Activated CD8-positive, alpha-beta T cell treated with anti-CD3 and anti-CD28 coated beads for 36 hours (primary cell): Measurements from ENCODE around the gene KCNA2. TPM values are rescaled to one million over a fixed set of nuclear protein-coding genes. Genes with fewer than 3 reads are reported as not detected.

Source experiments
- ATAC-seq: fragments of 200-7000 bp; cut with Tn5 transposase; one replicate; pipeline ENCODE4 v1.10.0; 2021; ENCODE audit warnings: mild to moderate bottlenecking, moderate library complexity
- CTCF ChIA-PET: fragments of 350-600 bp; sonication (Branson Sonifier 250); formaldehyde crosslinking; loops from one replicate; lab custom pipeline; 2021; ENCODE audit warnings: antibody characterized with exemption; lab: Charles Lee
- POLR2A ChIA-PET: fragments of 350-600 bp; sonication (Branson Sonifier 250); formaldehyde crosslinking; loops from one replicate; lab custom pipeline; 2021; ENCODE audit warnings: antibody characterized with exemption; lab: Charles Lee
- DNase-seq: peaks from one replicate; pipeline ENCODE4 v3.0.0-alpha.2; 2020
- H3K27ac Mint-ChIP-seq: one replicate; pipeline ENCODE4 v1.8.0; 2021; ENCODE audit warnings: mild to moderate bottlenecking, mixed read lengths
- H3K27me3 Mint-ChIP-seq: one replicate; pipeline ENCODE4 v1.8.0; 2021; ENCODE audit warnings: mixed read lengths
- H3K36me3 Mint-ChIP-seq: one replicate; pipeline ENCODE4 v1.8.0; 2021; ENCODE audit warnings: low read depth, mixed read lengths
- H3K4me1 Mint-ChIP-seq: one replicate; pipeline ENCODE4 v1.8.0; 2021; ENCODE audit warnings: low read depth, mixed read lengths
- H3K4me3 Mint-ChIP-seq: one replicate; pipeline ENCODE4 v1.8.0; 2021; ENCODE audit warnings: mild to moderate bottlenecking, moderate library complexity, mixed read lengths
- H3K9me3 Mint-ChIP-seq: one replicate; pipeline ENCODE4 v1.8.0; 2021; ENCODE audit warnings: mixed read lengths
- CTCF ChIP-seq: fragments of 200-600 bp; IDR thresholded peaks from one replicate; pipeline ENCODE4 v1.8.0; 2022; ENCODE audit warnings: antibody characterized with exemption, mild to moderate bottlenecking
- intact Hi-C: fragments of 100-400 bp; cut with micrococcal nuclease; formaldehyde crosslinking; loops from one replicate; pipeline ENCODE4 v1.10.0; 2022
- total RNA-seq, 2 experiments: library from RNA; stranded (reverse); gene quantifications; one replicate each; pipeline ENCODE4 v1.2.3, GENCODE V29; 2021

Gene KCNA2
- total RNA-seq, 2 experiments from 2014 or later: 0.02 to 0.14 TPM

- no peak for ATAC-seq
- Mint-ChIP-seq H3K36me3 (no peaks in the 10 kb centered on the region), H3K9me3 (no peaks in the 10 kb centered on the region), H3K4me1 (peaks cover 5% of the 10 kb centered on the region), H3K27me3 (peaks cover 44% of the 10 kb centered on the region), H3K4me3 (no peak overlapping the region), H3K27ac (no peak overlapping the region)
- no peak for DNase-seq
- intact Hi-C loops: no loop called here
- ChIA-PET CTCF (interaction anchor here (1.0 to 6.7 kb wide), 7 partner anchors 11 to 175 kb away, joined by 3 to 43 read pairs (median 14); no protein-coding TSS in a partner anchor), POLR2A (no interaction called here)
- no peak for TF ChIP-seq CTCF
These were observed 2.1 kb upstream of the KCNA2 start for GRCh38 chr1:110608247-110608646.

- no peak for ATAC-seq
- DNase-seq: no peak
- no peak for TF ChIP-seq CTCF
- Mint-ChIP-seq H3K4me1 (peaks cover 5% of the 10 kb centered on the region), H3K27me3 (peaks cover 44% of the 10 kb centered on the region), H3K36me3 (no peaks in the 10 kb centered on the region), H3K9me3 (no peaks in the 10 kb centered on the region), H3K27ac (no peak overlapping the region), H3K4me3 (peak overlapping the region; percentile 46)
- CTCF ChIA-PET: interaction anchor here (1.0 to 4.6 kb wide), 9 partner anchors 9 to 176 kb away, joined by 3 to 35 read pairs (median 14); no protein-coding TSS in a partner anchor
- intact Hi-C loops: no loop called here
- POLR2A ChIA-PET: interaction anchor here (1.0 to 1.1 kb wide), 2 partner anchors 10 to 12 kb away, joined by 3 read pairs; no protein-coding TSS in a partner anchor
These were observed 1.5 kb upstream of the KCNA2 start for GRCh38 chr1:110607536-110608230.

- intact Hi-C loops: no loop called here
- TF ChIP-seq CTCF: no peak
- H3K4me3 Mint-ChIP-seq: peak overlapping the region; percentile 68
- no peak overlapping the region for H3K27ac Mint-ChIP-seq
- H3K4me1 Mint-ChIP-seq: peaks cover 5% of the 10 kb centered on the region
- CTCF ChIA-PET: interaction anchor here (0.6 to 4.6 kb wide), 17 partner anchors 9 to 423 kb away, joined by 3 to 35 read pairs (median 5); no protein-coding TSS in a partner anchor
- POLR2A ChIA-PET: interaction anchor here (1.0 to 1.1 kb wide), 2 partner anchors 9 to 12 kb away, joined by 3 read pairs; no protein-coding TSS in a partner anchor
- DNase-seq (peak; percentile 31), ATAC-seq (peak; percentile 55)
- peaks cover 44% of the 10 kb centered on the region for H3K27me3 Mint-ChIP-seq
- no peaks in the 10 kb centered on the region for H3K9me3 Mint-ChIP-seq
- H3K36me3 Mint-ChIP-seq: no peaks in the 10 kb centered on the region
These were observed 738 bp upstream of the KCNA2 start for GRCh38 chr1:110606657-110607535.

GRCh38 chr1:110605446-110605845 lies 712 bp downstream of the KCNA2 start:
- H3K4me1 Mint-ChIP-seq: peaks cover 5% of the 10 kb centered on the region
- DNase-seq (no peak), ATAC-seq (no peak)
- no peak for TF ChIP-seq CTCF
- no peaks in the 10 kb centered on the region for H3K9me3 Mint-ChIP-seq
- POLR2A ChIA-PET: interaction anchor here (1.1 to 1.4 kb wide), 2 partner anchors 11 to 270 kb away, joined by 3 to 5 read pairs; no protein-coding TSS in a partner anchor
- CTCF ChIA-PET: interaction anchor here (0.7 to 4.6 kb wide), 9 partner anchors 8 to 177 kb away, joined by 3 to 35 read pairs (median 11); no protein-coding TSS in a partner anchor
- intact Hi-C loops: no loop called here
- no peak overlapping the region for H3K27ac Mint-ChIP-seq
- H3K27me3 Mint-ChIP-seq: peaks cover 44% of the 10 kb centered on the region
- no peaks in the 10 kb centered on the region for H3K36me3 Mint-ChIP-seq
- no peak overlapping the region for H3K4me3 Mint-ChIP-seq
